ENCODE data around the gene BTG1. TPM values are rescaled to one million over a fixed set of nuclear protein-coding genes. Genes with fewer than 3 reads are reported as not detected.

The BTG1 gene
- polyA plus RNA-seq, 3 donors, result 189 to 242 (median 192) TPM

DNA sequence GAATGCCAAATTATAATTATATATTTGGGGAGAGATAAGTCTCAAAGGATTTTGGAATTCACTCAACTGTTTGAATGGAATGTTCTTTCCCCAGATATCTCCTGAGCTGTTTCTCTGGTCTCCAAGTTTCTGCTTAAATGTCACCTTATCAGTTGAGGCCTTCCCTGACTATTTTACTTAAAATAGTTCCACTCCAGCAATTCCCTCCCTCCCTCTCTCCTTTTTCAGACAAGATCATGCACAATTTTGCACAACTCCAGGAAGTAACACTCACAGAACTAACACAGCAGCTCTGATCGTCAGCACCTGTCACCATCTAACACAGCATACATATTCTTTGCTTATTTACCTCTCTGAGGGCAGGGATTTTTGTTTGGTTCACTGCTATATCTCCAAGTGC, 12.5 kb downstream of the BTG1 start:
- Mint-ChIP-seq H3K27ac (peak overlapping the region; percentile 70 to 93 (median 81)), H3K27me3 (ENCODE audit: low read depth in 3 of 3) (no peaks in the 10 kb centered on the region), H3K9me3 (peaks cover 0 to 6% (median 0%) of the 10 kb centered on the region in 7 donors), H3K36me3 (peaks cover 73 to 80% of the 10 kb centered on the region in 2 donors), H3K4me3 (peak overlapping the region in 1 of 2 donors; percentile 67), H3K4me1 (peaks cover 89% of the 10 kb centered on the region)
- H3K79me2 ChIP-seq (ENCODE audit: insufficient read depth, low read length), result peaks cover 100% of the 10 kb centered on the region
- H3K9me3 ChIP-seq (replicated peaks in 1 of 2; ENCODE audit: control insufficient read depth in 1 of 2, insufficient read depth in 1 of 2, low read length in 2 of 2), result no peaks in the 10 kb centered on the region
- H3K4me3 ChIP-seq (replicated peaks in 1 of 3; ENCODE audit: low read depth in 2 of 3, low read length in 3 of 3), result peak overlapping the region in 1 of 3 experiments; percentile 99
- peaks cover 4 to 17% of the 10 kb centered on the region in 2 donors for H3K36me3 ChIP-seq (replicated peaks in 1 of 2; ENCODE audit: control insufficient read depth in 1 of 2, insufficient read depth in 2 of 2, low read length in 2 of 2)
- H3K4me1 ChIP-seq (ENCODE audit: control insufficient read depth in 1 of 2, insufficient read depth in 2 of 2, low read length in 2 of 2), result peaks cover 73 to 95% of the 10 kb centered on the region in 2 donors
- intact Hi-C loops (cut with micrococcal nuclease), result loop anchor here in 1 of 2 donors (10.0 kb wide), 1 partner anchor 258 kb away; no protein-coding TSS in a partner anchor
- H4K20me1 ChIP-seq (ENCODE audit: insufficient read depth, low read length), result peaks cover 100% of the 10 kb centered on the region
- peak overlapping the region; percentile 66 for H3K4me2 ChIP-seq (replicated peaks; ENCODE audit: extremely low read depth, low read length, poor library complexity, severe bottlenecking)
- no peak for DNase-seq
- no peaks in the 10 kb centered on the region for H3K27me3 ChIP-seq (ENCODE audit: control insufficient read depth in 2 of 2, insufficient read depth in 2 of 2, low read length in 2 of 2)
- TF ChIP-seq, protein P1, sequence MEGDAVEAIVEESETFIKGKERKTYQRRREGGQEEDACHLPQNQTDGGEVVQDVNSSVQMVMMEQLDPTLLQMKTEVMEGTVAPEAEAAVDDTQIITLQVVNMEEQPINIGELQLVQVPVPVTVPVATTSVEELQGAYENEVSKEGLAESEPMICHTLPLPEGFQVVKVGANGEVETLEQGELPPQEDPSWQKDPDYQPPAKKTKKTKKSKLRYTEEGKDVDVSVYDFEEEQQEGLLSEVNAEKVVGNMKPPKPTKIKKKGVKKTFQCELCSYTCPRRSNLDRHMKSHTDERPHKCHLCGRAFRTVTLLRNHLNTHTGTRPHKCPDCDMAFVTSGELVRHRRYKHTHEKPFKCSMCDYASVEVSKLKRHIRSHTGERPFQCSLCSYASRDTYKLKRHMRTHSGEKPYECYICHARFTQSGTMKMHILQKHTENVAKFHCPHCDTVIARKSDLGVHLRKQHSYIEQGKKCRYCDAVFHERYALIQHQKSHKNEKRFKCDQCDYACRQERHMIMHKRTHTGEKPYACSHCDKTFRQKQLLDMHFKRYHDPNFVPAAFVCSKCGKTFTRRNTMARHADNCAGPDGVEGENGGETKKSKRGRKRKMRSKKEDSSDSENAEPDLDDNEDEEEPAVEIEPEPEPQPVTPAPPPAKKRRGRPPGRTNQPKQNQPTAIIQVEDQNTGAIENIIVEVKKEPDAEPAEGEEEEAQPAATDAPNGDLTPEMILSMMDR (IDR thresholded peaks at IDR 0.05), result no peak
- no CpG with 5 or more reads among the region's 1 CpG for WGBS (ENCODE audit: insufficient coverage)
- peak overlapping the region in 1 of 2 donors; percentile 78 for H3K27ac ChIP-seq (ENCODE audit: low read depth in 1 of 2, low read length in 2 of 2)
- no peak overlapping the region for H2AFZ ChIP-seq (ENCODE audit: insufficient read depth, low read depth, low read length, poor library complexity, severe bottlenecking)
- no peak overlapping the region for H3K9ac ChIP-seq (ENCODE audit: insufficient read depth, low read length, poor library complexity, severe bottlenecking)

DNA sequence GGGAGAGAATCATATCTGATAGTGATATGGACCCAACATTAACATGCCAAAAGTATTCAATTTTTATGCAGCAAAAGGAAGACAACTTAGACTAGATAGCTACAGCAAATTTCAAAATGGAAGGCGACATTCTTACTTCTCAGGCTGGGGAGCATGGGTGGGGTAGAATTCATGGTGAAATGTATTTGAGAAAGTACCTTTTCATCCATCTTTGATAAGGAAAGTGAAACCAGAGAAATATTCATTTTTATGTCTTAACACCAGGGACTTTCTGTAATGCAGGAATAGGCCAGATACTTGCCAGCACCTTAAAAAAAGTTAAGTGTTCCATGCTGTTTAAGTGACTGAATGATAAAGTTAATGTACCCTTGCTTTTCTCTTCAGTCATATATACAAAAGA, 13.4 kb downstream of the BTG1 start:
- peaks cover 88% of the 10 kb centered on the region for H3K4me1 Mint-ChIP-seq
- H3K27me3 Mint-ChIP-seq (ENCODE audit: low read depth in 3 of 3), result peaks cover 0 to 3% (median 0%) of the 10 kb centered on the region in 3 donors
- TF ChIP-seq, protein P1 (IDR thresholded peaks at IDR 0.05), result no peak
- intact Hi-C loops (cut with micrococcal nuclease), result loop anchor here in 1 of 2 donors (10.0 kb wide), 1 partner anchor 257 kb away; no protein-coding TSS in a partner anchor
- Histone ChIP-seq H3K9me3 (replicated peaks in 1 of 2; ENCODE audit: control insufficient read depth in 1 of 2, insufficient read depth in 1 of 2, low read length in 2 of 2) (peaks cover 0 to 5% of the 10 kb centered on the region in 2 donors), H3K9ac (ENCODE audit: insufficient read depth, low read length, poor library complexity, severe bottlenecking) (no peak overlapping the region), H3K4me2 (replicated peaks; ENCODE audit: extremely low read depth, low read length, poor library complexity, severe bottlenecking) (peak overlapping the region; percentile 66), H3K4me3 (replicated peaks in 1 of 3; ENCODE audit: low read depth in 2 of 3, low read length in 3 of 3) (peak overlapping the region in 1 of 3 experiments; percentile 99), H3K27me3 (ENCODE audit: control insufficient read depth in 2 of 2, insufficient read depth in 2 of 2, low read length in 2 of 2) (no peaks in the 10 kb centered on the region), H3K79me2 (ENCODE audit: insufficient read depth, low read length) (peaks cover 100% of the 10 kb centered on the region), H3K4me1 (ENCODE audit: control insufficient read depth in 1 of 2, insufficient read depth in 2 of 2, low read length in 2 of 2) (peaks cover 75 to 95% of the 10 kb centered on the region in 2 donors), H2AFZ (ENCODE audit: insufficient read depth, low read depth, low read length, poor library complexity, severe bottlenecking) (no peak overlapping the region), H3K36me3 (replicated peaks in 1 of 2; ENCODE audit: control insufficient read depth in 1 of 2, insufficient read depth in 2 of 2, low read length in 2 of 2) (peaks cover 4 to 17% of the 10 kb centered on the region in 2 donors), H4K20me1 (ENCODE audit: insufficient read depth, low read length) (peaks cover 100% of the 10 kb centered on the region), H3K27ac (ENCODE audit: low read depth in 1 of 2, low read length in 2 of 2) (peak overlapping the region in 1 of 2 donors; percentile 23)
- peaks cover 71 to 79% of the 10 kb centered on the region in 2 donors for H3K36me3 Mint-ChIP-seq
- peak in 1 of 3 donors; percentile 55 for DNase-seq
- WGBS (ENCODE audit: insufficient coverage), result no CpG with 5 or more reads among the region's 1 CpG
- H3K4me3 Mint-ChIP-seq, result no peak overlapping the region
- H3K27ac Mint-ChIP-seq, result peak overlapping the region; percentile 49 to 86 (median 77)
- H3K9me3 Mint-ChIP-seq, result peaks cover 0 to 8% (median 2%) of the 10 kb centered on the region in 7 donors

Measured in CD14-positive monocyte (primary cell).